Measurements from ENCODE around the gene LYPD1. TPM values are rescaled to one million over a fixed set of nuclear protein-coding genes. Genes with fewer than 3 reads are reported as not detected.

LYPD1 gene
- total RNA-seq, 1 donor from 2014 or later: 6.0 TPM

DNA sequence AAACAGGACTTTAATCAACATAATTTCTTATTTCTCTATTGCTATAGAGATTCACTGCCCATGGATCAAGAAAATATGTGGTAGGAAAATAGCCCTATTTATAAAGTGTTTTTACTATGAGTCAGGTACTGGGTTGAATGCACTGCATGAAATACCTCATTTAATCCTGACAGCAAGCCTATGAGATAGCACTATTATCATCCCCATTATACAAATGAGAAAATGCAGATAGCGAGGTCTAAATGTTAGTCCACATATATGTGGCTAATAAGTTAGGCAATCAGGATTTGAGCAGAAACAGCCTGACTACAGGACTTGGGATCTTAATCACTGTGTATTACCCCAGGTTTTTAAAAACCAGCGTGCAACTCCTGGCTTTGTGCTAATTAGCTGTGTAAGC, 8.5 kb upstream of the LYPD1 start:
- Histone ChIP-seq H3K9me3 (ENCODE audit: low read depth) (no peaks in the 10 kb centered on the region), H3K79me2 (ENCODE audit: low read depth) (no peaks in the 10 kb centered on the region), H3F3A (ENCODE audit: low read depth) (no peaks in the 10 kb centered on the region), H3K4me2 (no peak overlapping the region), H3K4me1 (no peaks in the 10 kb centered on the region), H3K4me3 (no peak overlapping the region), H3K9ac (no peak overlapping the region), H3K27ac (no peak overlapping the region), H2AFZ (replicated peaks) (no peak overlapping the region), H4K20me1 (ENCODE audit: low read depth) (no peaks in the 10 kb centered on the region), H3K27me3 (no peaks in the 10 kb centered on the region), H3K36me3 (no peaks in the 10 kb centered on the region)
- Mint-ChIP-seq H3K4me3 (no peak overlapping the region), H3K27me3 (ENCODE audit: insufficient read depth, low read depth) (peaks cover 5% of the 10 kb centered on the region), H3K27ac (no peak overlapping the region), H3K36me3 (no peaks in the 10 kb centered on the region), H3K4me1 (no peaks in the 10 kb centered on the region), H3K9me3 (no peaks in the 10 kb centered on the region)
- TF ChIP-seq EZH2 (IDR thresholded peaks at IDR 0.05) (no peak), EZH2phosphoT487 (IDR thresholded peaks at IDR 0.05) (no peak)
- TF ChIP-seq, protein P1, sequence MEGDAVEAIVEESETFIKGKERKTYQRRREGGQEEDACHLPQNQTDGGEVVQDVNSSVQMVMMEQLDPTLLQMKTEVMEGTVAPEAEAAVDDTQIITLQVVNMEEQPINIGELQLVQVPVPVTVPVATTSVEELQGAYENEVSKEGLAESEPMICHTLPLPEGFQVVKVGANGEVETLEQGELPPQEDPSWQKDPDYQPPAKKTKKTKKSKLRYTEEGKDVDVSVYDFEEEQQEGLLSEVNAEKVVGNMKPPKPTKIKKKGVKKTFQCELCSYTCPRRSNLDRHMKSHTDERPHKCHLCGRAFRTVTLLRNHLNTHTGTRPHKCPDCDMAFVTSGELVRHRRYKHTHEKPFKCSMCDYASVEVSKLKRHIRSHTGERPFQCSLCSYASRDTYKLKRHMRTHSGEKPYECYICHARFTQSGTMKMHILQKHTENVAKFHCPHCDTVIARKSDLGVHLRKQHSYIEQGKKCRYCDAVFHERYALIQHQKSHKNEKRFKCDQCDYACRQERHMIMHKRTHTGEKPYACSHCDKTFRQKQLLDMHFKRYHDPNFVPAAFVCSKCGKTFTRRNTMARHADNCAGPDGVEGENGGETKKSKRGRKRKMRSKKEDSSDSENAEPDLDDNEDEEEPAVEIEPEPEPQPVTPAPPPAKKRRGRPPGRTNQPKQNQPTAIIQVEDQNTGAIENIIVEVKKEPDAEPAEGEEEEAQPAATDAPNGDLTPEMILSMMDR (IDR thresholded peaks at IDR 0.05): no peak
- no peak for DNase-seq (ENCODE audit: low spot score)

DNA sequence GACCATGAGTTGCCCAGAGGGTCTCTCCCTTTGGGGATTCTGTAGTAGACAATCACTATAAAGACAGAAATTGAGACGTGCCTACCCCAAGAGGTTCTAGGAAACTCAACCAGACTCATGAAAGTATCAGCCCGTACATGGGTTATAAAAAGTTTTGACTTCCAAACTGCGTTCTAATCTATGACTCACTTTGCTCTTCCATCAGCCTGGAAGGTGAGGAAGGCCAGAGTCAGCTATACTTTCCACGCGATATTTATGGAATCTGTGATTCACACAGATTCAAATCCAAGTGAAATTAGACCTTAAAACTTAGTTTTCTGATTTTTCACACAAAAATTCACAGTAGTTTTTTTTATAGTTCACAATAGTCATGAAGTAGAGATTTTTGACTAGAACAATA, 7.7 kb upstream of the LYPD1 start:
- no peaks in the 10 kb centered on the region for H3K4me1 ChIP-seq
- DNase-seq (ENCODE audit: low spot score): no peak
- no peak overlapping the region for H3K4me2 ChIP-seq
- no peak overlapping the region for H3K4me3 ChIP-seq
- H2AFZ ChIP-seq (replicated peaks): no peak overlapping the region
- no peak overlapping the region for H3K9ac ChIP-seq
- no peak overlapping the region for H3K4me3 Mint-ChIP-seq
- peaks cover 5% of the 10 kb centered on the region for H3K4me1 Mint-ChIP-seq
- TF ChIP-seq EZH2phosphoT487 (IDR thresholded peaks at IDR 0.05) (no peak), EZH2 (IDR thresholded peaks at IDR 0.05) (no peak)
- TF ChIP-seq, protein P1 (IDR thresholded peaks at IDR 0.05): no peak
- H3K27me3 Mint-ChIP-seq (ENCODE audit: insufficient read depth, low read depth): peaks cover 2% of the 10 kb centered on the region
- no peaks in the 10 kb centered on the region for H3K27me3 ChIP-seq
- H4K20me1 ChIP-seq (ENCODE audit: low read depth): no peaks in the 10 kb centered on the region
- no peak overlapping the region for H3K27ac ChIP-seq
- no peaks in the 10 kb centered on the region for H3K9me3 Mint-ChIP-seq
- no peaks in the 10 kb centered on the region for H3K9me3 ChIP-seq (ENCODE audit: low read depth)
- no peaks in the 10 kb centered on the region for H3K79me2 ChIP-seq (ENCODE audit: low read depth)
- H3K27ac Mint-ChIP-seq: no peak overlapping the region
- no peaks in the 10 kb centered on the region for H3F3A ChIP-seq (ENCODE audit: low read depth)
- H3K36me3 ChIP-seq: no peaks in the 10 kb centered on the region
- H3K36me3 Mint-ChIP-seq: no peaks in the 10 kb centered on the region

DNA sequence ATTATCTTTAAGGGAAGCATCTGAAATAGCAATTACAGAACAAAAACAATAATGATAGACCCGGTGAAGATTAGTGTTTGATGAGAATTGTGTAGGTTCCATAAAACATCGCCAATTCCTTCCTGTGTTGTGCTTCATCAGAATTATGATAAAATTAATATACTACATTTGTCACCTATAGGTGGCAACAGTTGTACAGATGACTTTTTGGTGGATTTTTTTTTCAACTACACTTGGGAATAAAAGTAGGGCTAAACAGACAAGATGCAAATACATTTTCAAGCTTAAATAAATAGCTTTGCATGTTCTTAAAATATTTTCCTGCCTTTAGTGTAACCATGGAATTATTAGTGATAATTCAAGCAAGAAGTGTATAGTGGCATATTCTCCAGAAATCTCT, 7.0 kb upstream of the LYPD1 start:
- Histone ChIP-seq H4K20me1 (ENCODE audit: low read depth) (no peaks in the 10 kb centered on the region), H3K36me3 (no peaks in the 10 kb centered on the region), H3K4me1 (no peaks in the 10 kb centered on the region), H3K9ac (no peak overlapping the region), H3K27me3 (peaks cover 5% of the 10 kb centered on the region), H3F3A (ENCODE audit: low read depth) (no peaks in the 10 kb centered on the region), H3K79me2 (ENCODE audit: low read depth) (no peaks in the 10 kb centered on the region), H3K4me2 (no peak overlapping the region), H2AFZ (replicated peaks) (no peak overlapping the region), H3K4me3 (no peak overlapping the region), H3K9me3 (ENCODE audit: low read depth) (no peaks in the 10 kb centered on the region), H3K27ac (no peak overlapping the region)
- no peak overlapping the region for H3K4me3 Mint-ChIP-seq
- H3K27me3 Mint-ChIP-seq (ENCODE audit: insufficient read depth, low read depth): peaks cover 2% of the 10 kb centered on the region
- peaks cover 10% of the 10 kb centered on the region for H3K4me1 Mint-ChIP-seq
- no peaks in the 10 kb centered on the region for H3K36me3 Mint-ChIP-seq
- no peak overlapping the region for H3K27ac Mint-ChIP-seq
- no peak for DNase-seq (ENCODE audit: low spot score)
- TF ChIP-seq EZH2phosphoT487 (IDR thresholded peaks at IDR 0.05) (no peak), EZH2 (IDR thresholded peaks at IDR 0.05) (no peak)
- TF ChIP-seq, protein P1 (IDR thresholded peaks at IDR 0.05): no peak
- H3K9me3 Mint-ChIP-seq: no peaks in the 10 kb centered on the region

All from neural progenitor cell (in vitro differentiated cells).